ENCODE data around the gene NUDT15.
"Not testable (repeated sequence)": the region's sequence is repeated elsewhere in the genome, so short reads cannot be mapped to it uniquely, and the experiment has no call there.

NUDT15 gene

DNA sequence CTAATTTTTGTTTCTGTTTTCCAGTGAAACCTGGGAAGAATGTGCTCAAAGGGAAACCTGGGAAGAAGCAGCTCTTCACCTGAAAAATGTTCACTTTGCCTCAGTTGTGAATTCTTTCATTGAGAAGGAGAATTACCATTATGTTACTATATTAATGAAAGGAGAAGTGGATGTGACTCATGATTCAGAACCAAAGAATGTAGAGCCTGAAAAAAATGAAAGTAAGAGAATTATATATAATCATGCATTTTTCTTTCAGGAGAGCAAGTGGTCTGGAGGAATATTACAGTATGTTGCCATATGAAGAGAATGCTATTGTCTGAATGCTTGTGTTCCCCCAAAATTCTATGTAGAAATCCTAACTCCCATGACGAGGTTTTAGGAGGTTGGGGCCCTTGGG is 3.4 kb downstream of the NUDT15 start:
- in situ Hi-C loops (cut with HindIII; ENCODE audit: low sequenced_read_pairs): no loop called here

- in situ Hi-C loops (cut with HindIII; ENCODE audit: low sequenced_read_pairs): no loop called here
Observed at GRCh38 chr13:48042894-48043293, 5.4 kb downstream of the NUDT15 start.

DNA sequence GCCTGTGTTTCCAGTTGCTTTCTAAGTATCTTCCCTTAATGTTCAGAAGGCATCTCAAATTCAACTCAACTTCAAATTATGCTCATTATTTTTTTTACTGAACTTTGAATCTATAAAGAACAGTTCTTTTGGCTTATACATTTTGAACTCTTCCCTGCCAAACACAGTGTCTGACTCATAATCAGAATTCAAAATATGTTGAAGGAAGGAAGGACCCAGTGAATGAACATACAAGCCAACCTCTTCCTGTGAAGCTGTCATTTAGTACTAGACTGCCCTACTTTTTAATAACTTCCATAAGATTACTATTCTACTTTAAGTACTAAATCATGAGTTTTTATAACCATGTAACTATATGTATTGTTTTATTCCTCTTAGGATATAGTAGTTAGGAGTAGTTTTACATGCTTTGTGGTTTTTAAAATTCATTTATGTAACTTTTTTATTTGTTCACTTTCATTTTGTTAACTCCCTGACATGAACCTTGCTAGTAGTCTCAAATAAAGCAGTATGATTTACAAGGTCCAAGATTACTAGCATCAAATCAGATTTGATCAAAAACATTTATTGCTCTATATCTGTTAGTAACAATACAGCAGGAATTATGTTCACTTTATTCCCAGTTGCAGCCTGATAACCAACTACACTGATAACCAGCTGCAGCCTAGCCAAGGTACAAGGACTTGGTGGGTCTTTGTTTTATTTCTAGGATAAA is 6.4 kb downstream of the NUDT15 start:
- in situ Hi-C loops (cut with HindIII; ENCODE audit: low sequenced_read_pairs): no loop called here

DNA sequence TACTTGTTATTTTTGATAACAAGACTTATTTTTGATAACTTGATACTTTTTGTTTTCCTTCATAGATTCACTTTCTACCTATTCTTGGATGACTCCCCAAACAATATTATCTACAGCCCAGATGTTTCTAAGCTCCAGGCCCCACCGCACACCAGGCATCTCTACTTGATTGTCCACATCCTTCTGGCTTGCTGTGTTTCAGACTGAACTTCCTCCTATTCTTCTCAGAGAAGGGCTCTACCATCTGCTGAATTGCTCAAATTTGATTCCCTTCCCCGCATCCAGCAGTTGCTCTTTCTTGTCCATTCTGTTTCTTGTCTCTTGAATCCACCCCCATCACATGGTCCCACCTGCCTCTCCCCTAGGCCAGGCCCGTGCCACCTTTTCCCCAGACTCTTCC is 13.0 kb downstream of the NUDT15 start:
- in situ Hi-C loops (cut with HindIII; ENCODE audit: low sequenced_read_pairs): no loop called here

GRCh38 chr13:48054601-48055000 is 17.1 kb downstream of the NUDT15 start:
- in situ Hi-C loops (cut with HindIII; ENCODE audit: low sequenced_read_pairs): no loop called here

GRCh38 chr13:48055712-48056111 is 18.2 kb downstream of the NUDT15 start:
- in situ Hi-C loops (cut with HindIII; ENCODE audit: low sequenced_read_pairs): no loop called here

GRCh38 chr13:48058536-48058935 is 21.0 kb downstream of the NUDT15 start:
- in situ Hi-C loops (cut with HindIII; ENCODE audit: low sequenced_read_pairs): not testable (repeated sequence)

- in situ Hi-C loops (cut with HindIII; ENCODE audit: low sequenced_read_pairs): not testable (repeated sequence)
Observed at GRCh38 chr13:48059951-48060350, 22.4 kb downstream of the NUDT15 start.

- in situ Hi-C loops (cut with HindIII; ENCODE audit: low sequenced_read_pairs): no loop called here
Observed at GRCh38 chr13:48066310-48066989, 28.9 kb downstream of the NUDT15 start.

- in situ Hi-C loops (cut with HindIII; ENCODE audit: low sequenced_read_pairs): no loop called here
Observed at GRCh38 chr13:48068036-48068435, 30.5 kb downstream of the NUDT15 start.

DNA sequence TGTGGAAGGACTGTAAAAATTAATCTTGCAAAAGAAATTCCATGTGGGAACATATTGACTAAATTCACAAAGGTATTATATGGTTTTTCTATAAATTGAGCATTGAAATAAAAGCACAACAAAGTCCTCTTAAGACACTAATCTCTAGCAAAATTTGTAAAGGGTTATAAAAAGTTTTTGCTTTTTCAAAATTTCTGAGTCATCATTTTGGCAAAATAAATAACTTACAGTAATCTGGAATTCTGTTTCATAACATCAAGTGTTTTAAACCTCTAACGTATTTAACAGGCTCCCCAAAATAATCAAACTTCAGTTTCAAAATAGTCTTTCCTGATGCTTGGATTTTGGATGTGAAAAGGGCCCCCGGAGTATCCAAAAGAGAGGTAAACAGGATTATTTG is 31.4 kb downstream of the NUDT15 start:
- in situ Hi-C loops (cut with HindIII; ENCODE audit: low sequenced_read_pairs): no loop called here

- in situ Hi-C loops (cut with HindIII; ENCODE audit: low sequenced_read_pairs): no loop called here
Observed at GRCh38 chr13:48069573-48069972, 32.0 kb downstream of the NUDT15 start.

- in situ Hi-C loops (cut with HindIII; ENCODE audit: low sequenced_read_pairs): no loop called here
Observed at GRCh38 chr13:48070942-48071341, 33.4 kb downstream of the NUDT15 start.

GRCh38 chr13:48072304-48072703 is 34.8 kb downstream of the NUDT15 start:
- in situ Hi-C loops (cut with HindIII; ENCODE audit: low sequenced_read_pairs): no loop called here

- in situ Hi-C loops (cut with HindIII; ENCODE audit: low sequenced_read_pairs): no loop called here
Observed at GRCh38 chr13:48072787-48073186, 35.3 kb downstream of the NUDT15 start.

- in situ Hi-C loops (cut with HindIII; ENCODE audit: low sequenced_read_pairs): no loop called here
Observed at GRCh38 chr13:48074006-48074405, 36.5 kb downstream of the NUDT15 start.

GRCh38 chr13:48078251-48078656 is 40.7 kb downstream of the NUDT15 start:
- in situ Hi-C loops (cut with HindIII; ENCODE audit: low sequenced_read_pairs): no loop called here

DNA sequence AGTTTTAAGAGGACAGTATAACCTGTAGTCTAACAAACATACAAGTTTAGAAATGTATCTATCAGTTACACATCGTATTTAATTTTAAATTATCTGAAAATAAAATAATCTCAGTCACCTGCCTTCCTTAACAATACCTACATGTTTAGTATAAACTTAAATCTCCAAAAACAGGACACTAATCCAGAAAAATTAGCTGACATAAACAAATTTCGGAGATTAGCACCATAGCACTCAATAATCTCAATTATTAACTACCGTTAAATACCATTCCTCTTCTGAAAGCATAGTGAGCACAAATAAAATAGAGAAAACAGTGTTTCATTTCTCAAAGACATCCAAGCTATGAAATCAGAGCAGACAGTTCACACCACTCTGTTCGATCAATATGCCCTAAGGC is 44.2 kb downstream of the NUDT15 start:
- in situ Hi-C loops (cut with HindIII; ENCODE audit: low sequenced_read_pairs): no loop called here

GRCh38 chr13:48086272-48086671 is 48.7 kb downstream of the NUDT15 start:
- in situ Hi-C loops (cut with HindIII; ENCODE audit: low sequenced_read_pairs): no loop called here

- in situ Hi-C loops (cut with HindIII; ENCODE audit: low sequenced_read_pairs): no loop called here
Observed at GRCh38 chr13:48093588-48093987, 56.1 kb downstream of the NUDT15 start.

DNA sequence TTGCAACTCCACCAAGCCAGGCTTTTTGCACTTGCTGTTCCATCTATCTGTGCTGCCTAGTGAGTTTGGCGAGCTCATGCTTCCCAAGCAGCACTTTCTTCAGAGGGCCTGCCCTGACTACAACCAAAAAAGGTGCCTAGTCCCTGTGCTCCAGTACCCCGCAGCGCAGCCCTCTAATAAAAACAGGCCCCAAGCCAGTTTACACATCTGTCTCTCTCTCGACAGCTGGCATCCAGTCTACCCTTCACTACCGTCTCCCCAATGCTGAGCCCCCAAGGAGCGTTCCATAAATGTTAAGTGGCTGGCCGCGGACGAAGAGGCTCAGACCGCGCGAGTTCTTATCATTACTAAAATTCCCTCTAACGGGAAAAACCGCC is 56.9 kb downstream of the NUDT15 start:
- in situ Hi-C loops (cut with HindIII; ENCODE audit: low sequenced_read_pairs): no loop called here

GRCh38 chr13:48094781-48095502 is 57.4 kb downstream of the NUDT15 start, which contains the start of gene MED4:
Gene MED4 (minus strand): TSS chr13:48095104. CDS start chr13:48095078, 26 bp downstream.
- in situ Hi-C loops (cut with HindIII; ENCODE audit: low sequenced_read_pairs): no loop called here
